ENCODE measurements around the gene TRPM1.

Gene TRPM1

GRCh38 chr15:31010036-31010435 lies 91.5 kb downstream of the TRPM1 start:
- H3K27ac ChIP-seq (ENCODE audit: low read depth, low read length): no peak overlapping the region
- no peaks in the 10 kb centered on the region for H3K4me1 ChIP-seq (ENCODE audit: insufficient read depth, low read length)
- no peaks in the 10 kb centered on the region for H3K36me3 ChIP-seq (ENCODE audit: insufficient read depth, low read length)
- peaks cover 4% of the 10 kb centered on the region for H3K9me3 ChIP-seq (ENCODE audit: low read length)
- no peaks in the 10 kb centered on the region for H3K27me3 ChIP-seq (ENCODE audit: control insufficient read depth in 1 of 2, insufficient read depth in 2 of 2, low read length in 2 of 2)
- no peak overlapping the region for H3K4me3 ChIP-seq (ENCODE audit: low read depth in 1 of 2, low read length in 2 of 2)
- H3K9ac ChIP-seq (ENCODE audit: low read length): no peak overlapping the region

GRCh38 chr15:31005660-31006059 lies 95.9 kb downstream of the TRPM1 start:
- Histone ChIP-seq H3K4me3 (ENCODE audit: low read depth in 1 of 2, low read length in 2 of 2) (no peak overlapping the region), H3K36me3 (ENCODE audit: insufficient read depth, low read length) (no peaks in the 10 kb centered on the region), H3K9ac (ENCODE audit: low read length) (no peak overlapping the region), H3K4me1 (ENCODE audit: insufficient read depth, low read length) (no peaks in the 10 kb centered on the region), H3K9me3 (ENCODE audit: low read length) (no peaks in the 10 kb centered on the region), H3K27me3 (ENCODE audit: control insufficient read depth in 1 of 2, insufficient read depth in 2 of 2, low read length in 2 of 2) (no peaks in the 10 kb centered on the region), H3K27ac (ENCODE audit: low read depth, low read length) (no peak overlapping the region)

- Histone ChIP-seq H3K36me3 (ENCODE audit: insufficient read depth, low read length) (no peaks in the 10 kb centered on the region), H3K9me3 (ENCODE audit: low read length) (no peaks in the 10 kb centered on the region), H3K4me1 (ENCODE audit: insufficient read depth, low read length) (no peaks in the 10 kb centered on the region), H3K27me3 (ENCODE audit: control insufficient read depth in 1 of 2, insufficient read depth in 2 of 2, low read length in 2 of 2) (no peaks in the 10 kb centered on the region), H3K4me3 (ENCODE audit: low read depth in 1 of 2, low read length in 2 of 2) (no peak overlapping the region), H3K27ac (ENCODE audit: low read depth, low read length) (no peak overlapping the region), H3K9ac (ENCODE audit: low read length) (no peak overlapping the region)
These were observed 97.2 kb downstream of the TRPM1 start for GRCh38 chr15:31004220-31004733.

GRCh38 chr15:31001702-31002101 lies 99.8 kb downstream of the TRPM1 start:
- no peaks in the 10 kb centered on the region for H3K27me3 ChIP-seq (ENCODE audit: control insufficient read depth in 1 of 2, insufficient read depth in 2 of 2, low read length in 2 of 2)
- no peaks in the 10 kb centered on the region for H3K4me1 ChIP-seq (ENCODE audit: insufficient read depth, low read length)
- no peak overlapping the region for H3K27ac ChIP-seq (ENCODE audit: low read depth, low read length)
- H3K9me3 ChIP-seq (ENCODE audit: low read length): no peaks in the 10 kb centered on the region
- H3K9ac ChIP-seq (ENCODE audit: low read length): no peak overlapping the region
- no peaks in the 10 kb centered on the region for H3K36me3 ChIP-seq (ENCODE audit: insufficient read depth, low read length)
- no peak overlapping the region for H3K4me3 ChIP-seq (ENCODE audit: low read depth in 1 of 2, low read length in 2 of 2)

- H3K4me1 ChIP-seq (ENCODE audit: insufficient read depth, low read length): no peaks in the 10 kb centered on the region
- H3K27me3 ChIP-seq (ENCODE audit: control insufficient read depth in 1 of 2, insufficient read depth in 2 of 2, low read length in 2 of 2): no peaks in the 10 kb centered on the region
- H3K9me3 ChIP-seq (ENCODE audit: low read length): no peaks in the 10 kb centered on the region
- no peak overlapping the region for H3K4me3 ChIP-seq (ENCODE audit: low read depth in 1 of 2, low read length in 2 of 2)
- H3K36me3 ChIP-seq (ENCODE audit: insufficient read depth, low read length): no peaks in the 10 kb centered on the region
- H3K9ac ChIP-seq (ENCODE audit: low read length): no peak overlapping the region
- no peak overlapping the region for H3K27ac ChIP-seq (ENCODE audit: low read depth, low read length)
These were observed 101.8 kb downstream of the TRPM1 start for GRCh38 chr15:30999729-31000128.

GRCh38 chr15:30997270-30997669 lies 104.3 kb downstream of the TRPM1 start:
- no peaks in the 10 kb centered on the region for H3K9me3 ChIP-seq (ENCODE audit: low read length)
- no peak overlapping the region for H3K4me3 ChIP-seq (ENCODE audit: low read depth in 1 of 2, low read length in 2 of 2)
- H3K27me3 ChIP-seq (ENCODE audit: control insufficient read depth in 1 of 2, insufficient read depth in 2 of 2, low read length in 2 of 2): no peaks in the 10 kb centered on the region
- H3K36me3 ChIP-seq (ENCODE audit: insufficient read depth, low read length): no peaks in the 10 kb centered on the region
- H3K9ac ChIP-seq (ENCODE audit: low read length): no peak overlapping the region
- H3K4me1 ChIP-seq (ENCODE audit: insufficient read depth, low read length): no peaks in the 10 kb centered on the region
- H3K27ac ChIP-seq (ENCODE audit: low read depth, low read length): no peak overlapping the region

GRCh38 chr15:30992249-30992864 lies 109.2 kb downstream of the TRPM1 start:
- H3K9me3 ChIP-seq (ENCODE audit: low read length): no peaks in the 10 kb centered on the region
- peak overlapping the region; percentile 91 for H3K27ac ChIP-seq (ENCODE audit: low read depth, low read length)
- H3K36me3 ChIP-seq (ENCODE audit: insufficient read depth, low read length): no peaks in the 10 kb centered on the region
- H3K9ac ChIP-seq (ENCODE audit: low read length): peak overlapping the region; percentile 50
- peak overlapping the region; percentile 91 to 96 for H3K4me3 ChIP-seq (ENCODE audit: low read depth in 1 of 2, low read length in 2 of 2)
- no peaks in the 10 kb centered on the region for H3K27me3 ChIP-seq (ENCODE audit: control insufficient read depth in 1 of 2, insufficient read depth in 2 of 2, low read length in 2 of 2)
- H3K4me1 ChIP-seq (ENCODE audit: insufficient read depth, low read length): peaks cover 14% of the 10 kb centered on the region

GRCh38 chr15:30991255-30992235 lies 110.0 kb downstream of the TRPM1 start, which contains the start of gene MTMR10:
Gene MTMR10, minus strand, starts transcription at chr15:30991628. Its CDS starts 122 bp downstream, at chr15:30991506.
- Histone ChIP-seq H3K9me3 (ENCODE audit: low read length) (no peaks in the 10 kb centered on the region), H3K27ac (ENCODE audit: low read depth, low read length) (peak within 1 kb of the TSS; percentile 92), H3K36me3 (ENCODE audit: insufficient read depth, low read length) (no peaks in the 10 kb centered on the region)

GRCh38 chr15:30990446-30991254 lies 110.9 kb downstream of the TRPM1 start:
- H3K27ac ChIP-seq (ENCODE audit: low read depth, low read length): peak overlapping the region; percentile 92
- peaks cover 6% of the 10 kb centered on the region for H3K36me3 ChIP-seq (ENCODE audit: insufficient read depth, low read length)
- H3K4me3 ChIP-seq (ENCODE audit: low read depth in 1 of 2, low read length in 2 of 2): peak overlapping the region; percentile 91 to 96
- H3K27me3 ChIP-seq (ENCODE audit: control insufficient read depth in 1 of 2, insufficient read depth in 2 of 2, low read length in 2 of 2): no peaks in the 10 kb centered on the region
- peaks cover 16% of the 10 kb centered on the region for H3K4me1 ChIP-seq (ENCODE audit: insufficient read depth, low read length)
- H3K9me3 ChIP-seq (ENCODE audit: low read length): no peaks in the 10 kb centered on the region
- peak overlapping the region; percentile 79 for H3K9ac ChIP-seq (ENCODE audit: low read length)

More at GRCh38 chr15:30991255-30992235, 110.0 kb downstream of the TRPM1 start, which contains the start of gene MTMR10:
- Histone ChIP-seq H3K9ac (ENCODE audit: low read length) (peak within 1 kb of the TSS; percentile 79), H3K27me3 (ENCODE audit: control insufficient read depth in 1 of 2, insufficient read depth in 2 of 2, low read length in 2 of 2) (no peaks in the 10 kb centered on the region), H3K4me1 (ENCODE audit: insufficient read depth, low read length) (peaks cover 14% of the 10 kb centered on the region), H3K4me3 (ENCODE audit: low read depth in 1 of 2, low read length in 2 of 2) (peak within 1 kb of the TSS; percentile 91 to 96)

GRCh38 chr15:30990036-30990435 lies 111.5 kb downstream of the TRPM1 start:
- Histone ChIP-seq H3K9me3 (ENCODE audit: low read length) (no peaks in the 10 kb centered on the region), H3K36me3 (ENCODE audit: insufficient read depth, low read length) (peaks cover 8% of the 10 kb centered on the region), H3K9ac (ENCODE audit: low read length) (peak overlapping the region; percentile 79), H3K27me3 (ENCODE audit: control insufficient read depth in 1 of 2, insufficient read depth in 2 of 2, low read length in 2 of 2) (no peaks in the 10 kb centered on the region), H3K4me3 (ENCODE audit: low read depth in 1 of 2, low read length in 2 of 2) (peak overlapping the region in 1 of 2 donors; percentile 91), H3K4me1 (ENCODE audit: insufficient read depth, low read length) (peaks cover 22% of the 10 kb centered on the region), H3K27ac (ENCODE audit: low read depth, low read length) (no peak overlapping the region)

All from muscle layer of colon (tissue), 2 donors.